Activated effector memory CD4-positive, alpha-beta T cell treated with Interleukin-2 at 50 U/mL for 16 hours (primary cell): ENCODE measurements around the gene IFT88.
"Not testable (repeated sequence)": the region's sequence is repeated elsewhere in the genome, so short reads cannot be mapped to it uniquely, and the experiment has no call there.

Experiments used
- DNase-seq: peaks from one replicate; pipeline ENCODE4 v3.0.0-alpha.2; 2020

Gene IFT88

DNA sequence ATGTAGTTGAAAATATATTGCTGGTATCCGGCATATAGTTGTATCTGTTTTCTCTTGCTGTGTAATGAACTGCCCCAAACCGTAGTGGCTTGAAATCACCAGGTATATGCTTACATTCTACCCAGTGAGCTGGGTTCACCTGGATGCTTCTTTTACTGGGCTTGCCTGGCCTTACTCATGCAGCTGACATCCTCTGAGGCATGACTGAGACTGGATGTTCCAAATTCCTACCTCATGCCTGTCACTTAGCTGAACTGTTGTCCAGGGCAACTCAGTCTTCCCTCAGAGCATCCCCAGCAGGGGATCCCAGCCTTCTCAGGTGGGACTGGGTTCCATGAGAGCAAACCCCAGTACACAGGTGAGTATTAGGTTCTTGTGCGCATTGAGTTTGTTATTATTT is 66.8 kb downstream of the IFT88 start:
- DNase-seq: no peak

DNA sequence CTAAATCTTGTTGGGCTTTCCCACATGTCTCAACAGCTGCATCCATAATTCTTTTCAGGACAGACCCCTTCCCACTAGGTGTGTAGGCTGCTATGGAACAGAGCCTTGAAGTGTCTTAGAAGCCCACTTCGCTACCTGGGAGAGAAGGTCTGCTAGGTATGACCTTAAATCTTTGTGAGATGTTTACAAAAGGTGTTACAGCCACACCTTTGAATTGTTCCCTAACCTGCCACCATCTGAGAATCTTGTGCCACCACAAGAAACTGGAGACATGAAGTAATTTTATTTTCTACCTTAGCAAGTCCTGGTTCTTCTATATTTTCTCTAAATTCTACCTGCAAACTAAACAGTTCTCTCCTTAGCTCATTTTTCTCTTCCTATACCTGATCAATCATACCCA is 69.1 kb downstream of the IFT88 start:
- no peak for DNase-seq

DNA sequence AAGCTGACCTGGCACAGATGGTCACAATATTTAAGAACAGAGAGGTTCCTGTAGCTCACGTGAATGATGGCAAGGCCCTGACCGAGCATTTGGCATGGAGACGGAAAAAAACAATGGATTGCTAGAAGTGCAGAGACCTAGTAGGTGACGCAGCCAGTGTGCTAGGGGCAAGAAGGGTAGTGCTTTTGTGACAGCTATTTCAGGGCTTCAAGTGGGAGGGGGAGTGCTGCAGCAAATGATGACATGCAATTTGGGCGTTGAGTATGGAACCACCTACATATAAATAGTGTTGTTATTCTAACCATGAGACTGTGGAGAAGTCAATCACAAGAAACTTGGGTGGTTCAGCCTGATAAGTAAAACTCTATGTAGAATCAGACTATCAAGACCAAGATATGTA is 70.9 kb downstream of the IFT88 start:
- no peak for DNase-seq

DNA sequence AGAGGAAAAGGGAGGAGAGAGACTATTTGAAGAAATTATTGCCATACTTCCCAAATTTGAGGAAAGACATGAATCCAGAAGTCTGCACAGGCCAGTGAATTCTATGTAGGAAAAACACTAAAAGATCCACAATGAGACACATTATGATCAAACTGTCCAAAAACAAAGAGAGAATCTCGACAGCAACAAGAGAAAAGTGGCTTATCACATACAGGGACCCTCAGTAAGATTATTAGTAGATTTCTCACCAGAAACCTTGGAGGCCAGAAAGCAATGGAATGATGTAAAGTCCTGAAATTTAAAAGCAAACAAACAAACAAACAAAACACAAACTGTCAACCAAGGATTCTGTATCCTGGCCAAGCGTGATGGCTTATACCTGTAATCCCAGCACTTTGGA is 80.8 kb downstream of the IFT88 start:
- DNase-seq: no peak

DNA sequence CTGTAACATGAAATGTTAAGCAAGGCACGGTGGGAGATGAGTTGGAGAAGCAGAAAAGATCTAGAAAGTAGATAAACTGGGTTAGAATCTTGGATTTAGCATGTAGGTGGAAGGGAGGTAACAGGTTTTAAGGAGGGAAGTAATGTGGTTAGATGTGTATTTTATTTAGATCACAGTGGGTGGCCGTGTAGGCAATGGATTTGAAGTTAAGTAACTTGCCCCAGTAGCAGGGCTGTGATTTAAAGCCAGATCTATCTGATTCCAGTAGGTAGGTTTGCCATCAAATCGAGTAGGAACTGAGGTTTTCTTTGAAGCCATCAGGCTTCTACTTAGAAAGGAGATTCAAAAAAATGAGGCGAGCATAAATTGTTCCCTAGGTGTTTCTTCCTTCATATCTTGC is 86.0 kb downstream of the IFT88 start:
- no peak for DNase-seq

DNA sequence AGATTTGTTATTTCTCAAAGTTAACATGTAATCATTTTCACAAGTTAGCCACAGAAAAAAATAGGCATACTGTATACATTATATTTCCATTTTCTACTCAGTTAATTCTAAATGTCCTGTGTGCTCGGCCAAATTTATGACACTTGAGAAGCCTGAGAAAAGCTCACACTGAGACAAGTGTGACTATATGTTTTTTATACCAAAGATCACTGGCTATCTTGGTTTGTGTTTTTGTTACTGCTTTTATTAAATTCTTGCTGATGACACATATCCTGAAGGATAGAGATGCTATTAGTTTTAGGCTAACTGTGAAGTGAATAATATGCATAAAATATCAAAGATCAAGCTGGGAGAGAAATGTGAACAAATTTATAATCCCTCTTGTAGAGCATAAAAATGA is 87.2 kb downstream of the IFT88 start:
- DNase-seq: no peak

DNA sequence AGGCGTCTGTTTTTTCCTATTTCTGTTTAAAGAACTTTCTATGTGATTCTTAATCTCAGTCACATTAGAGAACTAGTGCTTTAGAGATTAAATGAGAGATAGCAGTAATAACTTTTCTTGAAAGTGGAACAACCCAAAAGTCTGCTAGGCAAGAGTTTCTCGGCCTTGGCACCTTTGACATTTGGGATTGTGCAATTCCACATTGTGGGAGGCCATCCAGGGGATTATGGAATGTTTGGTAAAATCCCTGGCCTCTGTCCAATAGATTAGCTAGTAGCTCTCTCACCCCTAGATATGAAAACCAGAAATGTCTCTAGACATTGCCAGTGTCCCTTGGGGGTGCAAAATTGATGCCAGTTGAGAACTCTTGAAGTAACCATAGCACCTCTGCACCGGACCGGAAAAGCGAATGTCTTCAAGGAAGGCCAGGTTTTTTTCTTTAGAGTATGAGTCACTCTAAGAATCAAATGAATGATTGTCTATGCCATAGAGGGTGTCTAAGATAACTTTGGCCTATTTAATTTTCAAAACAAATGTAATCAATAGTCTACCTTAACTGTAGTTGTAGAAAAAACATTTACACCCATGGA is 91.6 kb downstream of the IFT88 start:
- no peak for DNase-seq

DNA sequence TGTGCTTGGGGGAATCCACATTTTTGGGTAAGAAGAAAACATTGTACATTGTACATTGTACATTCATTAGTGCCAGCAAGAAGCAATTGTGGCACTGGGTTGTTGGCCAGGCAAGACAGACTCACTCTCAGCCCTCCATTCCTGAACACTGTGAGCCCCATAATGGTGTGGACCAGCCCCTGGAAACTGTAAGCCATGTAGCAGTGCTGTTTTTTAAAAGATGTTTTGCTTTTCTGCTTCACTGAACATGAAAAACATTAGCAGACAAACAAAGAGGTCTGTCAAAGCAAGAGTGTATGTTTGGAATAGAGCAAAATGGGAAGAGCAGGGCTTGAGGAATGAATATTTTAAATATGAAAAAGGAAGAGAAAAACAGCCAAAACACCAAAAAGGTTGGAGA is 97.4 kb downstream of the IFT88 start:
- no peak for DNase-seq

DNA sequence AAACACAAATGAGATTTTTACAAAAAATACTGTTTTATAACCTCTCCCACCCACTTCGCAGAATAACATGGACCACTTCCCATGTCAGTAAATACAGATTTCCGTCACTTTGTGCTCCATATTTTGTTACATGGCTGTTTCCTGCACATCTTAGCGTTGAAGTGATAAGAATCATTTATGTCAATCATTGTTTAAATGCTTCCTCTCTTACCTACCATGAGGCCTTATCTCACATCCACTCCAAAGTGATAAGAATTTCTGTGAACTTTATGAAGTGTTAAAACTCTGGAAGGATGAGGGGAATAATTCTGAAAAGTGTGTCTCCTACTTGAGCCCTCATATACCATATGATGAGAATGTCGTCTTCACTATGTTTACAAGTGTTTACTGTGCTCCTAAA is 100.0 kb downstream of the IFT88 start:
- no peak for DNase-seq

DNA sequence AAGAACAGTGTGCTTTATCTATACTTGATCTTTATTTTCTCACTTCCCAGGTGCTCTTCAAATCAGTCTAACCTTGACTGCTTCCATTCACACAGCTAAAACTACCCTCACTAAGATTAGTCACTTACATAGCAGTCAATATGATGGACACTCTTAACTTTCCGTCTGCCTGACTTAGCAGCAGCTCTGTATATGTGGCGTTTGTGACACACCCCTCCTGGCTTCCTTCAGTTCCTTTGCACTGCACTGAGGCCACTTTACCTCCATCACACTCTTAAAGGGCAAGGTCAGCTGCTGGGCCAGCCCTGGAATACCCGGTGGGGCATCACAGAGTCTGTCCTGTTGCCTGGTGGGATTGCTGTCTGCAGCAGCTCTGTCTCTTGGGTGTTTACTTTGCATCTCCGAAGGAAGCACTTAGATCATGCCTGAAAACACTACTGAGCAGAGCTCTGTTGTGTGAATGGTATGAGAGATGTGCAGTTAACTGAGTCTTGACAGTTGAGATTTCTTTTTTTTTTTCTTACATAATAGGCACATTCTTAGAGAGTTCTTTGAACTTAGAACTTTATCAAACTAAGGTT is 101.0 kb downstream of the IFT88 start:
- no peak for DNase-seq

DNA sequence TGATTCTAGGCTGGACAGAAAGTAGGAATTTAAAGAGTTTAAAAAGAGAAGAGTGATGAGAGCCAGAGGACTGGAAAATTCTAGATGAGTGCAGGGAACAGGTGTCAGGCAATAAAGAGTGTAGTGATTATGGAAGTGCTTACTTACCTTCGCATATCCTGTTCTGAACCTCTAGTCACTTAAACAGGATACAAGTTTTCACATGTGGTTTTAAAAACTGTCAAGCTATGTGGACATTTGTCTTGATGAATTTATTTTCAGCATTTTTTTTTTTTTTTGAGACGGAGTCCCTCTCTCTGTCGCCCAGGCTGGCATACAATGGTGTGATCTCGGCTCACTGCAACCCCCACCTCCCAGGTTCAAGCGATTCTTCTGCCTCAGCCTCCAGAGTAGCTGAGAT is 102.2 kb downstream of the IFT88 start:
- DNase-seq: no peak

DNA sequence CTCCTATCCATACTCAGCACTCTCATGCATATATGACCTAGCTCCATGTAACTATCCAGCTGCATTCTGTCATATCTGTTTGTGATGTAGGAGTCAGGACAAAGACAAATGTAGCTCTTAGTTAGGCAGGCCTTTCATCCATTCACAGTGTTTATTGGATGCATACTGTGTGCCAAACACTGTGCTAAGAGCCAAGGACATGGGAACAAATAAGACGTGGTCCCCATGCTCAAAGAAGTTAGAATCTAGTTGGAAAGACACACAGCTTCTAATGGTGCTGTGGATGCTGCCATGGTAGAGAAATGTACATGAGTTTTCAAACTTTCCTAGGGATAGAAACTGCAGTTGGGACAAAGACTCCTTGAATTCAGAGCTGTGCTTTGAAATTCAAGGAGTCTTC is 104.8 kb downstream of the IFT88 start:
- DNase-seq: no peak

DNA sequence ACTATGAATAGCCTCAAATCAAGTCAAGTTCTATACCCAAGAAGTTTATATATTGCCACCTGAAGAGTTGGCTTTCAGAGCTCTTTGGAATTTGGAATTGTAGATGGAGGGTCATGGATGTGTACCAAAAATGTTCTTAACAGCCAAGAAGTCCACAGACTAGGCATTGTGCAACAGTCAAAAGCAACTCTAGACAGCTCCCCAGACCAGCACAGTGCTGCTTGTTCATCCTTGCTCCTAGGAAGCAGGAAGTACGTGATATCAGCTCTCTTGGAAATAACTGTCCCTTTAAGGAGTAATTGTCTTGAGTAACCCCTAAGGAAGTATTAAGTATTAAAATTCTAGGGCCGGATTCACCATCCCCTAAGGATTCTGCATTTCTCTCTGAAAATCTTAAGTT is 105.8 kb downstream of the IFT88 start:
- no peak for DNase-seq

DNA sequence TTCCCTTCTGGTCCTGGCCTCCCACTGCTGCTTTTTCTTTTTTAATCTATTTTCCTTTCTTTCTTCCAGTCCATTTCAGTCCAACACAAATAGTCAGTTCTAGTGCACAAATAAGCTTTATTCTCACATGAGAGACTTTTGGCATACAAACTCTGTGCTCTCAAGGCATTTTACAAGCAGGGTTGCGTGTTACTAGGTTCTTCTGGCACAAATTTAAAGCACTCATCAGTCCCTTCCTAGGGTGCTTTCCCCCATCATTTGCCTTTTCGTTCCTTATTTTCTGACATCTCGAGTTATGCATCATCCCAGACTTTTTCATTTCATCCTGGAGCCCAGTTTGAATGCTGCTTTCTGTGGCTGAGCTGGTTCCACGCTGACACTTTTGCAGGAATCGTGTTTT is 106.8 kb downstream of the IFT88 start:
- no peak for DNase-seq

DNA sequence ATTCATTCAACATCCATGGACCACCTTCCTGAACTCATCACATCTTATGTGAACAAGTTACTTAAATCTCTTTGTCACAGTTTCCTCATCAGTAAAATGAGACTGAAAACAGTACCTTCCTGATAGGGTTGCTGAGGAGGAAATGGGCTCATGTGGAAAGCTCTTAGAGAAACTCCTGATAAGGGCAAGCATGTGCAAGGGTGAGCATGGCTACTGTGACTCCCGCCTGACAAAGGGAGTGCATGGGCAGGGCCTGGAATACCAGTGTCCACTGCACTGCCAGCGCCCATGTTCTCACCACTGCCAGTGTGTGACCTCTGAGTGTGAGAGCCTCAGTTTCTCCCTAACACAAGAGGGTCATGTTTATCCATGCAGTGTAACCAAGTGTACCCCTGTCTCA is 109.3 kb downstream of the IFT88 start:
- DNase-seq: no peak

DNA sequence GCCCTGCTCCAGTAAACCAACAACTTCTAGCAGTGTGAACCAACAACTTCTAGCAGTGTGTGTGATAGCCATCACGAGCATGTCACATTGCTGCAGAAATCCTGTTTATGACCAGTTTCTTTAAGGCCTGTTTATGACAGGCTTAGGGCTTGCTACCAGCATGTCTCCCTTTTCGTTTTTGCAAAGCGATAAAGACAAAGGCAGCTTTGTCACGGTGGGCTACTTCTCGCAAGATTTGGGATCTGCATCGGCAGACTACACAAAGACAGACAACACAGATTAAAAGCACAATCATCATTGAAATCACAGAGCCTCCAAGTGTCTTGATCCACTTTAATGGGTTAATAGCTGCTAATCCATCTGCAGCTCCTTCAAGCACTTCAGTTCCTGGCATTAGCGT is 111.6 kb downstream of the IFT88 start:
- not testable (repeated sequence) for DNase-seq

DNA sequence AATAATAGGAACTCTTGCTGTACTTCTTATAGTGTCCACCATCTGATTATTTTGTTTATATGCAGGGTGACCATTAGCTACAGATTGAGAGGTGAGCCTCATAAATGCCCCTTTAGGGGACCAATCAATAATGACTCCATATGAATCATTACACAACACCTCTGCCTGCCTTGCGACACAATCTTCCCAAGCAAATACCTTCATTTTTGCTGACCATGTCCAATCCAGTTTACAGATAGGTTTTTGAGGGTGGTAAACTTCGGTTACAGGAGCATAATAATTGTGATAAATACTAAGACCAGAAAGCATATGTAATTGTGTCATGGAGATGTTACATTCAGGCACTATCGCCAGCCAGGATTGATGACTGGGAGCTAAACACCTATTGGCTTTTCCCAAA is 112.9 kb downstream of the IFT88 start:
- DNase-seq: no peak

DNA sequence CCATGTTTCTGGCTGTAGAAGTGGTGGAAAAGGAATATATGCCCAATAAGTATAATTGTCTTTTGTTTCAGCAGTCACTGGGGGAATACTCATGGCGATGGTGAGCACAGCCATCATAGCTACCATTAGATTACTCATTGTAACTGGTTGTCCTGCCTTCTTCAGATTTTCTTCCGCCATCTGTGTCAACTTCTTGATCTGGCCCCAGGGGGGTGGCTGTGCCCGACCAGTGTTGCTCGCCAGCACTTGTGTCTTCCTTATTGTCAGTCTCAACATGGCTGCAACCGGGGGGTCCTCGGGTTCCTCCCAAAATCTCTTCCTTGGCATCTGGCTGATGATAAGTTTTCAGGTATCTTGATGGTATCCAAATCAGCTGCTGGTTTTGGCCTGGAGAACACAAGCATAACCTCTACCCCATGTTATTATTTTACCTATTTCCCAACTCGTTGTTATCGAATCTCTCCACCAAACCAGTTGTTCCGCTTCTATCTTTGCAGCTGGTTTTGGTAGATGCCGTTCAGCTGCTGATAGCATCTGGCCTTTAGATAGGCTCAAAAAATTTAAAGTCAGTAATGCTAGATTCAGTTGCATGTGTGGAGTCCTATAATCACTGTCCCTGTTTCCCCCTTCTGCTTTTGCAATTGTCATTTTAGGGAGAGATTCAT is 113.6 kb downstream of the IFT88 start:
- no peak for DNase-seq

DNA sequence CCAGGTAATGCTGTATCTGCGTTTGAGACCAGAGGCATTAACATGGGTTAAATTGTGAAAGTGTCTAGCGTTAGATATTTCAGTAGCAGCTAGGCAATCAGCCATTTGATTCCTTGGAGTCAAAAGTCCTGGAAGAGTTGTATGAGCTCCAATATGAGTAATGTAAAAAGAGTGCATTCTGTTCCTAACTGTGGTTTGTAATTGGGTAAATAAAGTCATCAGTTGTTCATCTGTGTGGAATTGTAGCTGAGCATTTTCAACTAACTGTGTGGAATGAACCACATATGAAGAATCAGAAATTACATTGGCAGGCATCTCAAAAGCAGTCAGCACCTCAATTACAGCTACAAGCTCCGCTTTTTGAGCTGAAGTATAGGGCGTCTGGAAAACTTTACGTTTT is 114.5 kb downstream of the IFT88 start:
- not testable (repeated sequence) for DNase-seq

DNA sequence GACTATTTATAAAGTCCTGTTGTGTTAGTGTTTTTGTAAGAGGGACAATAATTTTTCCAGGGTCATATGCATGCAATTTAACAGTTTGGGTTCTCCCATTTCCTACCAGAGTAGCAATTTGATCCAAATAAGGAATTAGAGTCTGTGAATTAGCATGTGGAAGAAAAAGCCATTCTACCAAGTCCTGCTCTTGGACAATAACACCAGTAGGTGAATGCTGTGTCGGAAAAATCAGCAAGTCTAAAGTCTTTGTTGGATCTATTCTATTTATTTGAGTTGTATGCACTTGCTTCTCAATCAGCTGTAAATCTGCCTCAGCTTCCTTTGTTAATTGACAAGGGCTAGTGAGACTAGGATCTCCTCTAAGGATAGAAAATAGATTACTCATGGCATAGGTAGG is 115.1 kb downstream of the IFT88 start:
- DNase-seq: no peak

DNA sequence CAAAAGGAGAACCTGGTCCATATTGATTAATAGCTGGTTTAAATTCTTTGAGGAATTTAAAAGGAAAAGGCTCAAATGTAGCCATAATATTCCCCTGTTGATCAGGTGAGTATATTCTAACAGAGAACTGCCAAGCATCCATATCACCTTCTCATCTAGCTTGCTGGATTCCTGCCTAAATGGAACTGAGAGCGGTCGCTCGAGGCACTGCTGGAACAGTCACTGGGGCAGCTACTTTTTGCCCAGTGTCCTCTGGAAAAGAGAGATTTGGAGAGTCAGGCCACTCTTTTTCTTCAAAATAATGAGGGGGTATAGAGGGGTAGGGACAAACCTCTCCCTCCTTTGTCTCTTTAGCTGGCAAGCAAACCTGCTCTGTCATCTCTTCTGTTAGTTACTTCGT is 117.1 kb downstream of the IFT88 start:
- no peak for DNase-seq

DNA sequence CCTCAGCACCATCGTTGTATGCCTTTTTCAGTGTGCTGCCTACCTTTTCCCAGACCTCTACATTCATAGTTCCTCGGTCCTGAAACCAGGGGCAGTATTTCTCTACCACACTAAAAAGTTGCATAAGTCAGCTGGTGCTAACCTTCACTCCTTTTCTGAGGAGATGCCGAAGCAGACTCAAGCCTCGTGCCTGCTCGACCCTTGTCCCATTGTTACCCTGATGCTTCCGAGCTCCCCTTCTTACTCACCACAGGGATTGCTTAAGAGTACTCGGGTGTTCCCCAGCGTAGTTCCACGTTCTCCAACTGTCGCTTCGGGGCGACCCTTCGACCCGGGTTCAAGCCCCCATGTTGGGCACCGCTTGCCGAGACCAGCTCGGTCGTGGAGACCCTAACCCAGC is 117.6 kb downstream of the IFT88 start:
- DNase-seq: no peak

DNA sequence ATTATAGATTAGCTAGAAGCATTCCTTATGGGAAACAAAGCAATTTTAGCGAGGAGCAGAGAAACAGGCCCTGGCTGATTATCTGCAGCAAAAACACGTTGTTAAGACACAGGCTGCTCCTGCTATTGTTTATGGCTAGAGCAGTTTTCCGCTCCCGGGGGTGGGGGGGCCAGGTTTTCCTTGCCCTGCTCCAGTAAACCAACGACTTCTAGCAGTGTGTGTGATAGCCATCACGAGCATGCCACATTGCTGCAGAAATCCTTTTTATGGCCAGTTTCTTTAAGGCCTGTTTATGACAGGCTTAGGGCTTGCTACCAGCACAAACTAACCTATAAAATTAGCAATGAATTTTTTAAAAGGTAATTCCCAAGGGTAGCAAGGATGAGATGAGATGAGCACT is 118.1 kb downstream of the IFT88 start:
- DNase-seq: no peak

DNA sequence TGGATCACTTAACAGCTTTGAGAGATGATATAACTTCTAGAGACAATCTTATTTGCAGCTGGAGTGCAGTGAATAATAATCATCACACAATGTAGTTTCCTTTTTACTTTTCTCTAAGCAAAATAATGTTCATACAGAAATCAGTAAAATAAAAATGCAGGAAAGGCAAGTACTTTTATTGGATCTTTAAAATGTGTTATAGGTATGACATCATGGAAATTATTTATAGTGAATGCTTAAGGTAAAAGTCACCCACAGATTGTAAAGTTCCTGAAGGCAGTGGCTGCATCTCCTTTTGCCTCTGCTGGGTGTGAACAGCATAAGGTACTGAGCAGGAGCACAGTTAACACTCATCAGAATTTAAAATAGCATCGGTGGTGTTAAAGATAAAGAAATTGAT is 119.2 kb downstream of the IFT88 start:
- no peak for DNase-seq
